NCI-H1048 (cell line): ENCODE measurements around the gene YY1.
A peak's percentile ranks its signal among the peaks of the same experiment; 100 is the strongest.
"Not testable (repeated sequence)": the region's sequence is repeated elsewhere in the genome, so short reads cannot be mapped to it uniquely, and the experiment has no call there.

ENCODE experiments used
- DNase-seq: peaks from one replicate; lab custom pipeline; 2025; lab: John Stamatoyannopoulos, UW

Gene YY1

DNA sequence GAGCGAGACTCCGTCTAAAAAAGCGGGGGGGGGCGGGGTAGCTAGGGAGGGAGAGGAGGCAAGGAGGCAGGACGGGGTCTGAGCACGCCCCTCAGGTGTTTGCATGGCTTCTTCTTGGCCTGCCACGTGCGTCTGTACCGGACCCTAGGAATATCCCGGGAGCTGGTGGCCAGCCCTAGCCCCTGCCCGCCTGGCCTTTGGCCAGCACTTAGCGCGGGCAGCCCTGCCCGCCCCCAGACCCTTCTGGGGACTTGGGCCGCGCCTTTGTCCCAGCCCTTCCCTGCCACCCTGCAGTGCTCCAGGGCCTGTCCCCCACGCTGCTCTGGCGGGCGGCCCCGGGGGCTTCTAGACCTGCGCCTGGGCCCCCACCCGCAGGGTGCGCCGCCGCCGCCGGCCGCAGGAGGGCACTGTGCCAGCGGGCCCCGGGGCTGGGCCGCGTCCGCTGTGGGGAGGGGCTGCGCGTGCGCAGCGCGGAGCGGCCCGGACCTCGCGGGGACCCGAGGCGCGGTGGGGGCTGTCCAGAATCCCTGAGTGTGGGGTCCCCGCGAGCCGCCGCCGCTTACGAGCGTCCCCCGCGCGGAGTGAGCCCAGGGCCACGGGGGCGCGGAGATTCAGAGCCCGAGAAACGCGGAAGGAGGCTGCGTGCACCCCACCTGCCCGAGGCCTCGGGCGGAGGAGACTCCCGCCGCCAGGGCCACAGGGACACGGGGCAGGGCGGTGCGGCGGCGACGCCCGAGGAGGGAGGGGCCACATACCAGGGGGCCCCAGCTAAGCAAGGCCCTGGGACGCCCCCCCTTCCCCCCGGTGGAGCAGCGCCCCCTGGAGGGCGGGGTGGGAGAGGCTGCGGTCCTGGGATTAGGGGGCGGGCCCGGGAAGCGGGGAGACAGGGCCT lies 46.3 kb downstream of the YY1 start:
- peak; percentile 44 for DNase-seq

DNA sequence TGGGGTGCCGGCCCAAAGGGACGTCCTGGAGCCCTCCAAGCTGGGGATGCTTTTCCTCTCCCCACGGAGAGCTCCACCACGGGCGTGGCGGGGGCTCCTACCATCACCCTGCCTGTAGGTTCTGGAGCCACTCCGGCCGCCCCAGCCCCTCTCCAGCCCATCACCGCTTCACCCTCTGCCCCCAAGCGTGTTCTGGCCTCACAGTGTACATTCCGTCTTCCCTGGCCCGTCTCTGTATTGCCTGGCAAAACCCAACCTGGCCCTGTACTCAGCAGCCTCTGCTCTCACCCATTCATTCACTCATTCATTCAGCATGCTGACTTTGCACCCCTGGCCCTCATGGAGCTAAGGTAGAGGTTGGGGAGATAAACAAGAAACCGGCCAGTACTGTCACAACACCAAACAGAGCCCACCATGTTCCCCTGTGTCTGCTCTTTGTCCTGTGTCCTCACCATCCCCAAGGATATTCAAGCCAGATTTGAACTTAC lies 47.0 kb downstream of the YY1 start:
- no peak for DNase-seq

DNA sequence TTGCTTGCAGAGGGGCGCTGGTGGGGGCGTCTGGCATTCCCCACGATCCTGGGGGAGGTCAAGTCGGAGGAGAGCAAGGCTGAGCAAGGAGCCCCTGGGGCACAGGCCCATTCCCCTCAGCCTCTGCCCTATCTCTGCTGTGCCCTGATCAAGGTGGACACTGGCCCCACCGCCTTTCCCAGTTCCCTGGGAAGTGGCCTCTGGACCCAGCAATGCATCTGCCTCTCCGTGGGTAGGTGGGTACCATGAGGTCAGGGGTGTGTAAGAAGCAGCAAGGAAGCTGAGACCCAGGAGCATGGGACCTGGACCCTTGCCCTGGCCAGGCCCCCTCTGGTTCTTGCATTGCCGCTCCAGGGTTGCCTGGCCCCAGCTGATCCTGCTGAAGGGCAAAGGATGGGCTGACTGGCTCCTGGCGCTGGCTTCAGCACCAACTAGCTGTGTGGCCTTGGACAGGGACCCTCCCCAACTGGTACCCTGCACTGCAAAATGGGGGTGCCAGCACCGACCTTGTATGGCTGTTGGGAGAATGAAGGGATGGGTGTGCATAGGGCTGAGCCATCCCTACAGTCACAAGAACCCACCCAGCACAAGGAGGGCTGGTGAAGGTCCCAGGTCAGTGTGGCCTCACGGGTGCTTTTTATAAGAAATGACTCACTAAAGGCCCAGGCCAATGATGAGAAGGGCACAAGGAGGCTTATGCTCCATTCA lies 47.7 kb downstream of the YY1 start:
- no peak for DNase-seq

DNA sequence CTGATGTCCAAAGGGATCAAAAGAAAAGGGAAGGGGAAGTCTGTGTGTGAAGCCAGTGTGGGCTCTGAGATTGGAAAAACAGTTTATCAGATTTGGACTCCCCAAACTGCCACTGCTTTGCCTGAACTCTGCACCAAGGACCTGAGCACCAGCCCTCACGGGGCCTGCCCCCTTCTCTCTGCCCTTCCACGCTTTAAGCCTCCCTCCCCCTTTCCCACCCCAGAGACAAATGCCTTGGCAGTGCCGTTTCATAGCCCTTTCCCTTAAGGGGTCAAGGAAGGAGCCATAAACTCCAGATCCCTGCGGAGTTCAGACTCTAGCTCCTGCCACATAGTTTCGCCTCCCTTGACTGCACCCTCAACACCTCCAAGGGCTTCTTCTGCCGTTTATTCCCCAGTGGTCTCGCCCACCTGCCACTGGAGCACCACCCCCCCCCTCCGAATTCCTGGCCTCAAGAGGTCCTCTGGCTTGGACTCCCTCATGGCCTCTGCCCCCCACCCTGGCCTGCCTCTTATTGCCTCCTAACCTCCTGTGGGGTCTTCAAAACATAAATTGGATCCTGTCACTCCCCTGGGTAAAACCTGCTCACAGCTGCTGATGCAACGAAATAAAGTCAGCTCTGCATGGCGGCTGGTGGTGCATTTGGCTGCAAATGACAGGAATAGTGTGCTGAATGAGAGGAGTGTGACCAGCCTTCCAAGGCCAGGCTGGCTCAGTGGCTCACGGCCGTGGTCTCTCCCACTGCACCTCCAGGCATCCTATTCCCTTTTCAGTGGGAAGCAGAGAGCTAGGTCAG lies 48.5 kb downstream of the YY1 start:
- DNase-seq: no peak

- not testable (repeated sequence) for DNase-seq
These were observed 49.0 kb downstream of the YY1 start for GRCh38 chr14:100287998-100288295.

GRCh38 chr14:100288382-100289185 lies 49.6 kb downstream of the YY1 start:
- DNase-seq: no peak

DNA sequence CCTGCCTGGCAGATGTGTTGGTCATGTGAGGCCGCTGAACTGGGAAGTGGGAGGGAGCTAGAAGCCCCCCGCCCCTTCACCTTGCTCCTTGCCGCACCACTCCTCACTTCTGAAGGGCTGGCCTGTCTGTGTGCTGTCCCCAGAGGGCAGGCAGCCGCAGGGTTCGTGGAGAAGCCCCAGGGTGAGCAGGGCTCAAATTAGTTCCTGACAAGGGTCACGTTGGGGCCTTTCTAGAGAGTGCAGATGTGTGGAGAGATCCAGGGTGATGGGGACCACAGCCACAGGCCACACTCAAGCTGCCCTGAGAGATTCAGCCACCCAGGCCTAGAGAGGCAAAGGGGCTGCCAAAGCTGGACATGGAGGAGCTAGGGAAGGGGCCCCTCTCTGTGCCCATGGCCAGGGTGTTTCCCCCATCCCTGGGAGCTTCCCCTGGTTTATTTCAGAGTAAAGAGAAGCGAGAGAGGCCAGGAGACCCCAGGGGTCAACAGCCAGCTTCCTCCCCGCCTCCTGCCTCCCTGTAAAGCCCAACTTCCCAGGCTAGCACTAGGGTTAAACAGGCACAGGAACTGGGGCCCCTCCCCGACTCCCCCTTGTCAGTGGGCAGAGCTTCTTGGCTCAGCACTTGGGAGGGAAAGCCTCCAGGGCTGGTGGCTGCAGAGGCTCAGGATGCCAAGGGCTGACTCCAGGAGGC lies 51.1 kb downstream of the YY1 start:
- DNase-seq: no peak

DNA sequence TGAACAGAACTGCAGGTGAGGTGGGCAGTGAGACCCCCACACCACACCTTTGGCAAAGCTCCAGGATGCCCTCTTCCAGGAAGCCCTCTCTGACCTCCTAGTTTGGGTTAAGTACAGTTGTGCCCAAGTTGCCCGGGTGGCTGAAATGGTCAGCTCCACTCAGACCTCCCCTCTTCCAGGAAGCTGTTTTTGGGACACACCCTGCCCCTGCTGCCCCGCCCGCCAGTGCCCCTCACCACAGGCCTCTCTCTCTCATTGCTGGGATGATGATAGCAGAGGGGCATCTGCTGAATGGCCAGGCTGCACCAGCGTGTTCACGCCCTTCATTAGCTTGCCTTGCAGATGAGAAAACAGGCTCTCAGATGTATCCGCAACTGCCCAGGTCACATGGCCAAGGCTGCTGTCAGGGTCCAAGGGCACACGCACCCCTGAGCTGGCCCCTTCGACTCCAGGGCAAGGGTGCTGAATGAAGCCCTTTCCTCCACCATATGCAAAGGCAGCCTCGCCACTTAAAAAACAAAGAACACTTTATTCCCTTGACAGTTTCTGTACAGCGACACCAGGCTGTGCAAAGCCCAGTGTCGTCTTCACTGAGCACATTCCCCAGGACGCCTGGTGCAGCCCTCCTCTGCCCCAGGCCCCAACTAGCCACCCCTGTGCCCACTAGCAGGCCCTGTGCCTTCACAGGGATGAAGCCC lies 51.8 kb downstream of the YY1 start:
- DNase-seq: no peak

DNA sequence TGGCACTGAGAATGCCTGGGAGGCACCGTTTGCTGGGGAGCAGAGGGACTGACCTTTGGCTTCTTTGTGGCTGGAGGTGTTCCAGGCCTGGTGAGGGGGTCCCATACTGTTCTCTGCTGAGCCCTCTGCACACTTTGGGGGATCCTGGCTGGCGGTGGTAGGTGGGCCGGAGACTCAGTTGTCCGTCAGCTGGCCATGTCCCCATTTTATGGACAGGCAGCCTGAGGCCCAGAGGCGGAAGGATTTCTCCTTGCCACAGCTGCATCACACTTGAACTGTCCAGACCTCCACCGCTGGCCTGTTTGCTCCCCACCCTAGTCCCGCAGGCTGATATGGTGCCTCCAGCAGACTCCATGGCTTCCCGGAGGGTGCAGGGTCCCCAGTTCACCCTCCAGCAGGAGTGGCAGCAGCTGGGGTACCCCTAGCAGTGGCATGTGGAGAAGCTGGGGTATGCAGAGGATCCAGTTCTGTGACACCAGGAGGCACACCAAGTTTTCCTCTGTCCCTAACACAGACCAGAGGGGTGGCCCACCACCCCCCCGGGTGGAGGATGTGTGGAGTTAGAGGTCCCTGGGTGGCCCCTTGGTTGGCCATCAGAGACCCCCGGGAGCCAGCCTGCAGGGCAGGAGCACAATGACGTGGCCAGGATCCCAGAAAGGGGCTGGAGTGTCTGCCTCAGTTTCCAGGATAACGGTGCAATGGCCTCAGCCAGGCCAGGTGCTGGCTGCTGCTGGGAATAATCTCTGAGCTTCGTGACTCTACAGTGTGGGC lies 52.5 kb downstream of the YY1 start:
- DNase-seq: no peak

DNA sequence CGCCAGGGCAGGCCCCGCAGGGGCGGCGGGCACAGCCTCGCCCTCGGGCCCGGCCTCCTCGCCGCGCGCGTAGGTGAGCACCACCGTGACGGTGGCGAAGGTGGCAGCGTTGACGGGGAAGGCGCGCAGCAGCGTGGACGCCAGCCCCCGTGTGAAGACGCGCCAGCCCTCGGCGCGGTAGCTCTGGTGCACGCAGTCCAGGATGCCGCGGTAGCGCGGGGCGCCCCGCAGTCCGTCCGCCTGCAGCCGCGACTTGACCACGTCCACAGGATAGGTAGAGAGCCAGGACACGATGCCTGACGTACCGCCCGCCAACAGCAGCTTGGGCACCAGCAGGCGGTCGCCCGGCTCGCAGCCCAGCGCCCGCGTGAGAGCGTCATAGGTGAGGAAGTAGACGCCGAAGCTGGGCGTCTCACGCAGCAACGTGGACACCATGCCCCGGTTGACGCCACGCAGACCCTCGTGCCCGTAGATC lies 53.4 kb downstream of the YY1 start:
- DNase-seq: no peak

GRCh38 chr14:100292776-100293461 lies 54.0 kb downstream of the YY1 start:
- no peak for DNase-seq

- DNase-seq: no peak
These were observed 54.7 kb downstream of the YY1 start for GRCh38 chr14:100293497-100294212.

GRCh38 chr14:100294213-100294962 lies 55.4 kb downstream of the YY1 start:
- no peak for DNase-seq

DNA sequence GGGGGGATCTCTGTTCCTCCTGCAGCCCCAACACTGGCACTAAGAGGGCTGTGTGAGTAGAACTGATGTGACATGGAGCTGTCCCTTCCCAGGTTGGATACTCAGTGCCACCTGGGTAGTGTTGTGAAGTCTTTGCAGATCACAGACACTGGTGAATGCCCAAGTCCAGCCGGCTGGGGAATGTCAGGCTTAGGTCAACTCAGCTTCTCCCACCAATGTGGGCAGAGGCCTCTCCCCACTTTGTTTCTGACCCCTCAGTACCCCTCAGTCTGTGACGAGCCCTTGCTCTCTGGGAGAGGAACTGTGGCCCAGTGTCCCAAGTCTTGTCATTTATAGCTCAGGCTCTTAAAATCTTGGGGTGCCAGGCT lies 56.0 kb downstream of the YY1 start:
- DNase-seq: no peak

DNA sequence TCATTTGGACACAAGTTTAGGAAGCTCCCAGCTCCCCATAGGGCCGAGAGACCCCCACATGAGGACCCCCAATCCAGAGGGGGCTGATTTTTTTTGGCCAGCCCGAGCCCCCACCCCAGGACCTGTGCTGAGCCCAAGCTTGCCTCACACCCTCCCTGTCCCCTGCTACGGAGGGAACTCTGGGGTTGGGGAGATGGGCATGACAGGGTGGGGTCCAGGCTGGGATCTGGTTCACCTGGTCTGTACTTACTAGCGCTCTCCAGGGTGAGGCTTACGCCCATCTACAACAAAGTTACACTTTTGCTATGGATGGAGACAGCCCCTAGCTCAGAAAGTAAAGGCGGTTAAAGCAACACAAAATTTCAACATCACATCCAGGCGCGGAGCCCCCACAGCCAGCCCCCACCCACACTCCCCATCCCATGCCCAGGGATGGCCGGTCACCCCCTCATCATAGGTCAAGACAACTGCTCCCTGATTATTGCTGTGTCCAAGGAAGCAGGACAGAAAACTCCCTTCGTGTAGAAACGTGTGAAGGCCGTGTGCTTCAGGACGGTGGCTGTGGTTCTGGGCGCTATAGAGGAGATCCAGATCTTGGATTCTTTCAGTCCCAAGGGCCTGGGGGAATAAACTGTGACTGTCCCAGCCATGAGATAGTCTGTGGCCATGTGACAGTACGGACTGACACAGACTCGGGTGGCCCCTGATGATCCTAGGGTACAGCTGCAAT lies 56.6 kb downstream of the YY1 start:
- no peak for DNase-seq

GRCh38 chr14:100296106-100296651 lies 57.2 kb downstream of the YY1 start:
- DNase-seq: no peak

DNA sequence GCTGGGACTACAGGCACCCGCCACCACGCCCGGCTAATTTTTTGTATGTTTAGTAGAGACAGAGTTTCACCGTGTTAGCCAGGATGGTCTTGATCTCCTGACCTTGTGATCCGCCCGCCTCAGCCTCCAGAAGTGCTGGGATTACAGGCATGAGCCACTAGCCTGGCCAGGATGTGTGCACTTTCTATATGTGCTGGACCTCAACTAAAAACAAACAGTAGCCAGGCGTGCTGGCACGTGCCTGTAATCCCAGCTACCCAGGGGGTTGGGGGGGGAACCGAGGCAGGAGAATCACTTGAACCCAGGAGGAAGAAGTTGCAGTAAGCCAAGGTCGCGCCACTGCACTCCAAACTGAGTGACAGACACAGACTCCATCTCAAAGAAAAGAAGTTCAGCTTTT lies 57.8 kb downstream of the YY1 start:
- not testable (repeated sequence) for DNase-seq
